Measurements from ENCODE around the gene RALGPS1. TPM values are rescaled to one million over a fixed set of nuclear protein-coding genes. Genes with fewer than 3 reads are reported as not detected.

RALGPS1 gene
- polyA plus RNA-seq, 4 donors: 16.6 to 53.3 (median 26.8) TPM

DNA sequence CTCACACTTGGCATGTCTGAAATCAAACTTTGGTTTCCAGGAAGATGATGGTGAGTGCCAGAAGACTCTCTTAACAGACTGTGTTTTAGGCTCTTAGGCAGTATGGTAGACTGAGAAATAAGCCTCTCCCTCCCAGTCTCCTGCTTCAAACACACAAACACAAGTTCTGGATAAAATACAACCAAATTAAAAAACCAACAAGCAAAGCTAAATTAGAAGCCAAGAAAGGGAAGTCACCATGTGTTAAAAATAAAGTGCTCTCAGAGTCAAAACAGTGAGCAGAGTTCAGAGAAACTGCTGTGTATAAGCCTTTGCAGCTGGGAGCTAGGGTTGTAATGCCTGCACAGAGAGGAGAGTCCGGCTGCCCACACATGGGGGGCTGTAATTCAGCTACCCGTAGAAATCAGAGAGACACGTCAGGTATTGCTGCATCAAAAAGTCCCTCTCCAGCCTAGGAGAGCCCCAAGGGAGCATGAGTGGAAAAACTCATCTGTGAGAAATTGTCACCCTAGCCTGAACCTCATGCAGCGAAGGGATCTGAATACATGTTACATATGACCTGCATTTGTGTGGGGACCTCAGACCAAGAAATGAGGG, 145.3 kb downstream of the RALGPS1 start:
- Histone ChIP-seq H3K27me3 (ENCODE audit: control insufficient read depth in 3 of 3, insufficient read depth in 3 of 3, low read length in 3 of 3) (no peaks in the 10 kb centered on the region), H3K4me1 (ENCODE audit: control insufficient read depth in 3 of 3, insufficient read depth in 2 of 3, low read depth in 1 of 3, low read length in 2 of 3) (peaks cover 0 to 5% (median 0%) of the 10 kb centered on the region in 3 donors), H3K4me3 (ENCODE audit: low read depth in 1 of 3, low read length in 3 of 3) (no peak overlapping the region), H3K27ac (ENCODE audit: low read depth in 1 of 3, low read length in 2 of 3) (no peak overlapping the region), H3K9me3 (ENCODE audit: control insufficient read depth in 2 of 2, insufficient read depth in 1 of 2, low read depth in 1 of 2, low read length in 1 of 2) (no peaks in the 10 kb centered on the region), H3K36me3 (ENCODE audit: control insufficient read depth in 3 of 3, insufficient read depth in 2 of 3, low read depth in 1 of 3, low read length in 3 of 3) (peaks cover 0 to 34% (median 5%) of the 10 kb centered on the region in 3 donors)
- FAIRE-seq (no peak), DNase-seq (no peak)
- WGBS, 3 donors: 74 to 90% (median 88%) methylated on average over 4 of the region's 4 CpGs

DNA sequence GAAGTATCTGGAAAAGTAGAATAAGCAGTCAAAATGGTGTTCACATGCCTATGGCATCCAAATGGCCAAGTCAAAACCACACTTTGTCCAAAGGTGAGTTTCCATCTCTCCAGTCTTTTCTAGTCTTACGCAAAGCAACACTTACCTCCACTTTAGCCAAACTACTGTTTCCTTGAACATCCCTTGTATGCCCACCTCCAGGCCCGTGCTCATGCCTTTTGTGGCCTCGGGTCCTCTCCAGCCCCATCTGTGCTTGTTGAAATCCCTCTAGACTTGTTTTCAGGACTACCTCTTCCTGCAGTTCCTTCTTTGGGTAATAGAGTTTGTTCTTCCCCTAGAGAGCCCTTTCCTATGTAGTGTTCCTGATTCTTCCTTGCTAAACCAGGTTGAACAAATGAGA, 146.8 kb downstream of the RALGPS1 start:
- Histone ChIP-seq H3K4me1 (ENCODE audit: control insufficient read depth in 3 of 3, insufficient read depth in 2 of 3, low read depth in 1 of 3, low read length in 2 of 3) (peaks cover 0 to 14% (median 0%) of the 10 kb centered on the region in 3 donors), H3K27ac (ENCODE audit: low read depth in 1 of 3, low read length in 2 of 3) (no peak overlapping the region), H3K4me3 (ENCODE audit: low read depth in 1 of 3, low read length in 3 of 3) (no peak overlapping the region), H3K27me3 (ENCODE audit: control insufficient read depth in 3 of 3, insufficient read depth in 3 of 3, low read length in 3 of 3) (no peaks in the 10 kb centered on the region), H3K9me3 (ENCODE audit: control insufficient read depth in 2 of 2, insufficient read depth in 1 of 2, low read depth in 1 of 2, low read length in 1 of 2) (no peaks in the 10 kb centered on the region), H3K36me3 (ENCODE audit: control insufficient read depth in 3 of 3, insufficient read depth in 2 of 3, low read depth in 1 of 3, low read length in 3 of 3) (peaks cover 0 to 26% (median 2%) of the 10 kb centered on the region in 3 donors)
- WGBS, 3 donors: 92 to 98% (median 95%) methylated on average over 3 of the region's 3 CpGs
- FAIRE-seq (no peak), DNase-seq (no peak)

DNA sequence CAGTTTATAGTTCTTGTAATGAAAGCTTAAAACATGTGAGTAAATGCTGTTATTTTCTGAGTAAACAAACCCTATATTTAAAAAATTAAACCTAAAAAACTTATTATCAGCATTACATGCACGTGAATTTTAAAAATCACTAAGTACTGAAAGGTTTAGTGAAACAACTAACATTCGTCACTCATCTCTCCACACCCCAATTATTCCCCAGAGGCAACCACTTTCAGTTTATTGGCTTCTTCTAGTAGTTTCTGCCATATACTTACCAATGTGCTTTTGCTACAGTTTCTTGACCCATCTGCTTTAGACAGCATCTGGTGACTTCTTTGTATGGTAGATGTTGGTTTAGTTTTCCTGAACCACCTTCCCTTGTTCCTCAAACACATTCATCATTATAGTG, 149.8 kb downstream of the RALGPS1 start:
- peaks cover 0 to 31% (median 0%) of the 10 kb centered on the region in 3 donors for H3K4me1 ChIP-seq (ENCODE audit: control insufficient read depth in 3 of 3, insufficient read depth in 2 of 3, low read depth in 1 of 3, low read length in 2 of 3)
- H3K9me3 ChIP-seq (ENCODE audit: control insufficient read depth in 2 of 2, insufficient read depth in 1 of 2, low read depth in 1 of 2, low read length in 1 of 2): no peaks in the 10 kb centered on the region
- DNase-seq (no peak), FAIRE-seq (no peak)
- 87 to 98% (median 91%) methylated on average over 2 of the region's 2 CpGs for WGBS, 3 donors
- H3K27me3 ChIP-seq (ENCODE audit: control insufficient read depth in 3 of 3, insufficient read depth in 3 of 3, low read length in 3 of 3): no peaks in the 10 kb centered on the region
- peaks cover 0 to 24% (median 7%) of the 10 kb centered on the region in 3 donors for H3K36me3 ChIP-seq (ENCODE audit: control insufficient read depth in 3 of 3, insufficient read depth in 2 of 3, low read depth in 1 of 3, low read length in 3 of 3)
- H3K4me3 ChIP-seq (ENCODE audit: low read depth in 1 of 3, low read length in 3 of 3): no peak overlapping the region
- no peak overlapping the region for H3K27ac ChIP-seq (ENCODE audit: low read depth in 1 of 3, low read length in 2 of 3)

DNA sequence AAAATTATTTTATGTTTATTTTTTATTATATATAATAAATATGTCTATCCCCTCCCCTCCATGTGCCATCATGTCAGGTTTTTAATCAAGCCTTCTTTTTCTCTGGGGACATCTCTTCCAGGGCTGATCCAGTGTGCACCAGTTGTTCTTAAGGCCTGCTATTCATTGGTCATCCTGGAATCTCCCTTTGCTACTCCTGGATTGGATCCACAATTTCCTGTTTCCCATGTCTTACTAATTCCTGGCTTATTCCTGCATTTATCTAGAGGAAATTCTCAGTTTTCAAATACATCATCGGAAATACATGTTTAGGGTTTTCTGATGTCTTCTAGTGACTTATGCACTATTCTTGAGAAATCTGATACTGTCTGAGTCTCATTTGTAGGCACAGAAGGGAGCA, 151.0 kb downstream of the RALGPS1 start:
- 82 to 87% (median 85%) methylated on average over 1 of the region's 1 CpG for WGBS, 3 donors
- Histone ChIP-seq H3K4me3 (ENCODE audit: low read depth in 1 of 3, low read length in 3 of 3) (no peak overlapping the region), H3K27me3 (ENCODE audit: control insufficient read depth in 3 of 3, insufficient read depth in 3 of 3, low read length in 3 of 3) (no peaks in the 10 kb centered on the region), H3K9me3 (ENCODE audit: control insufficient read depth in 2 of 2, insufficient read depth in 1 of 2, low read depth in 1 of 2, low read length in 1 of 2) (no peaks in the 10 kb centered on the region), H3K36me3 (ENCODE audit: control insufficient read depth in 3 of 3, insufficient read depth in 2 of 3, low read depth in 1 of 3, low read length in 3 of 3) (peaks cover 0 to 29% (median 7%) of the 10 kb centered on the region in 3 donors), H3K4me1 (ENCODE audit: control insufficient read depth in 3 of 3, insufficient read depth in 2 of 3, low read depth in 1 of 3, low read length in 2 of 3) (peaks cover 0 to 31% (median 0%) of the 10 kb centered on the region in 3 donors), H3K27ac (ENCODE audit: low read depth in 1 of 3, low read length in 2 of 3) (peak overlapping the region in 2 of 3 donors; percentile 22 to 62)
- FAIRE-seq (no peak), DNase-seq (no peak)

DNA sequence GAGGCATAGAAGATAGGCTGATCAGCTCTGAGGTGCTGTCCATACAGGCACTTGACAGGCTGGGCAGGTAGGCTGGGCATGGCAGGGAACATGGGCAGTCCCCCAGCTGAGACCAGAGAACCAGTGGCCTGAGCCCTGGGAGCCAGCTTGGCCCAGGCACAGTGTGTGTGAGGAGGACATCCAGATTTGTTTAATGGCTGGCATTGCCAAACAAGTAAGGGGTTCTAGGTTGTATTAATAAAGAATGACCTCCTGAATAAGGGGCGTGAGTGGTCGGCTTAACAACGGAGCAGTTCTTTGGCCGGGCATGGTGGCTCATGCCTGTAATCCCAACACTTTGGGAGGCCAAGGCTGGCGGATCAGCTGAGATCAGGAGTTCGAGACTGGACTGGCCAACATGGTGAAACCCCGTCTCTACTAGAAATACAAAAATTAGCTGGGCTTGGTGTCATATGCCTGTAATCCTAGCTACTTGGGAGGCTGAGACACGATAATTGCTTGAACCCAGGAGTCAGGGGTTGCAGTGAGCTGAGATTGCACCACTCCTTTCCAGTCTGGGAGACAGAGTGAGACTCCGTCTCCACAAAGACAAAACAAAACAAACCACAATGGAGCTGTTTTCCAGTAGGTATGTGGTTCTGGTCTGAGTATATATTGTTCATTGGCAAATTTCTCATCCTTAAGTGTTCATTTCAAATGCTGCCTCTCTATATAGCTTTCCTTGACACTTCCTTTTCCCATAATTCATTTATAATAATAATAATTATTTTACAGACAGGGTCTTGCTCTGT, 151.7 kb downstream of the RALGPS1 start:
- H3K4me3 ChIP-seq (ENCODE audit: low read depth in 1 of 3, low read length in 3 of 3): no peak overlapping the region
- H3K4me1 ChIP-seq (ENCODE audit: control insufficient read depth in 3 of 3, insufficient read depth in 2 of 3, low read depth in 1 of 3, low read length in 2 of 3): peaks cover 0 to 31% (median 0%) of the 10 kb centered on the region in 3 donors
- H3K27ac ChIP-seq (ENCODE audit: low read depth in 1 of 3, low read length in 2 of 3): peak overlapping the region in 2 of 3 donors; percentile 22 to 62
- no peaks in the 10 kb centered on the region for H3K27me3 ChIP-seq (ENCODE audit: control insufficient read depth in 3 of 3, insufficient read depth in 3 of 3, low read length in 3 of 3)
- 90 to 95% (median 93%) methylated on average over 9 of the region's 9 CpGs for WGBS, 3 donors
- H3K9me3 ChIP-seq (ENCODE audit: control insufficient read depth in 2 of 2, insufficient read depth in 1 of 2, low read depth in 1 of 2, low read length in 1 of 2): no peaks in the 10 kb centered on the region
- peaks cover 0 to 25% (median 7%) of the 10 kb centered on the region in 3 donors for H3K36me3 ChIP-seq (ENCODE audit: control insufficient read depth in 3 of 3, insufficient read depth in 2 of 3, low read depth in 1 of 3, low read length in 3 of 3)
- FAIRE-seq: no peak
- no peak for DNase-seq

DNA sequence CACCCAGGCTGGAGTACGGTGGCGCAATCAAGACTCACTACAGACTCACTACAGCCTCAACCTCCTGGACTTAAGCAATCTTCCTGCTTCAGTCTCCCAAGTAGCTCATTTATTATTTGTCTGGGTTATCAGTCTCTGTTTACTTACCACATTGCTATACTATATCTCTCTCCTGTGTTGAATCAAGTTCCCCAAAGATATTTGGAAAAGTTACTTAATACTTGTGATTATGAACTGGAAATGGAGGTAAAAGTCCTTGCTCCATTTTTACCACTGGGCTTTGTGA, 152.2 kb downstream of the RALGPS1 start:
- Histone ChIP-seq H3K4me3 (ENCODE audit: low read depth in 1 of 3, low read length in 3 of 3) (no peak overlapping the region), H3K9me3 (ENCODE audit: control insufficient read depth in 2 of 2, insufficient read depth in 1 of 2, low read depth in 1 of 2, low read length in 1 of 2) (no peaks in the 10 kb centered on the region), H3K27me3 (ENCODE audit: control insufficient read depth in 3 of 3, insufficient read depth in 3 of 3, low read length in 3 of 3) (no peaks in the 10 kb centered on the region), H3K4me1 (ENCODE audit: control insufficient read depth in 3 of 3, insufficient read depth in 2 of 3, low read depth in 1 of 3, low read length in 2 of 3) (peaks cover 0 to 31% (median 0%) of the 10 kb centered on the region in 3 donors), H3K36me3 (ENCODE audit: control insufficient read depth in 3 of 3, insufficient read depth in 2 of 3, low read depth in 1 of 3, low read length in 3 of 3) (peaks cover 0 to 21% (median 4%) of the 10 kb centered on the region in 3 donors), H3K27ac (ENCODE audit: low read depth in 1 of 3, low read length in 2 of 3) (peak overlapping the region in 1 of 3 donors; percentile 62)
- peak in 1 of 2 donors; percentile 60 for DNase-seq
- FAIRE-seq: no peak
- 82 to 90% (median 86%) methylated on average over 2 of the region's 2 CpGs for WGBS, 3 donors

DNA sequence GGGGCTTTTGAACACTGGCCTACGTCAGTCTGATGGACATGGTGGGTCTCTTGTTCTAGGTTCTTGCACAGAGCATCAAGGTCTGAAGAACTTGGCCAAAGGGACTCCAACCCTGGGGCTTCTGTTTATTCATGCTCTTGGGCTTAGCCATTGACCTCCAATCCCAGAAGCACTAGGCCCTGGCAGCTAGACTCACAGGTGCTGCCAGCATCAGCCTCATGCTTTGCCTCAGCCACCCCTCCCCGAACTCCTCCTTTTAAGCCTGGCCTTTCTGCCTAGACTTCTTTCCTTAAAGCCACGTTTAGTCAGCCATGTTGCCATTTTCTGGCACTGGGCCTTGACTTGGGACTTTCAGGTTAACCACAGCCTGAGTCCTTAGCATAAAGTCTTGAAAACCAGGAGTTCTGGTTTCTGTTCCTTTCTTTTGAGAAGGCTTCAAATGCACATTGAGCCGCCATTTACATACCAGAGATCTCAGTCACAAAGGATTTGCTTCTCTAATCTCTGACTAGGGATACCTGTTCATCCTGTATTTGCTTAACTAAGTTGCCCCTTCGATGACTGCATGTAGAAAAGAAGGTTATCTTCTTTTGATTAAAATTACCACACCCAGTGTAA, 153.1 kb downstream of the RALGPS1 start:
- Histone ChIP-seq H3K36me3 (ENCODE audit: control insufficient read depth in 3 of 3, insufficient read depth in 2 of 3, low read depth in 1 of 3, low read length in 3 of 3) (peaks cover 0 to 25% (median 4%) of the 10 kb centered on the region in 3 donors), H3K9me3 (ENCODE audit: control insufficient read depth in 2 of 2, insufficient read depth in 1 of 2, low read depth in 1 of 2, low read length in 1 of 2) (no peaks in the 10 kb centered on the region), H3K27me3 (ENCODE audit: control insufficient read depth in 3 of 3, insufficient read depth in 3 of 3, low read length in 3 of 3) (no peaks in the 10 kb centered on the region), H3K4me1 (ENCODE audit: control insufficient read depth in 3 of 3, insufficient read depth in 2 of 3, low read depth in 1 of 3, low read length in 2 of 3) (peaks cover 0 to 31% (median 0%) of the 10 kb centered on the region in 3 donors), H3K4me3 (ENCODE audit: low read depth in 1 of 3, low read length in 3 of 3) (no peak overlapping the region), H3K27ac (ENCODE audit: low read depth in 1 of 3, low read length in 2 of 3) (peak overlapping the region in 1 of 3 donors; percentile 55)
- FAIRE-seq (no peak), DNase-seq (peak in 1 of 2 donors; percentile 9)
- 77 to 87% (median 79%) methylated on average over 5 of the region's 5 CpGs for WGBS, 3 donors
